ENCODE data around the gene ADCK1.

GRCh38 chr14:77868552-77869285 is 68.8 kb downstream of the ADCK1 start:
- TF ChIP-seq, protein P1, sequence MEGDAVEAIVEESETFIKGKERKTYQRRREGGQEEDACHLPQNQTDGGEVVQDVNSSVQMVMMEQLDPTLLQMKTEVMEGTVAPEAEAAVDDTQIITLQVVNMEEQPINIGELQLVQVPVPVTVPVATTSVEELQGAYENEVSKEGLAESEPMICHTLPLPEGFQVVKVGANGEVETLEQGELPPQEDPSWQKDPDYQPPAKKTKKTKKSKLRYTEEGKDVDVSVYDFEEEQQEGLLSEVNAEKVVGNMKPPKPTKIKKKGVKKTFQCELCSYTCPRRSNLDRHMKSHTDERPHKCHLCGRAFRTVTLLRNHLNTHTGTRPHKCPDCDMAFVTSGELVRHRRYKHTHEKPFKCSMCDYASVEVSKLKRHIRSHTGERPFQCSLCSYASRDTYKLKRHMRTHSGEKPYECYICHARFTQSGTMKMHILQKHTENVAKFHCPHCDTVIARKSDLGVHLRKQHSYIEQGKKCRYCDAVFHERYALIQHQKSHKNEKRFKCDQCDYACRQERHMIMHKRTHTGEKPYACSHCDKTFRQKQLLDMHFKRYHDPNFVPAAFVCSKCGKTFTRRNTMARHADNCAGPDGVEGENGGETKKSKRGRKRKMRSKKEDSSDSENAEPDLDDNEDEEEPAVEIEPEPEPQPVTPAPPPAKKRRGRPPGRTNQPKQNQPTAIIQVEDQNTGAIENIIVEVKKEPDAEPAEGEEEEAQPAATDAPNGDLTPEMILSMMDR (IDR thresholded peaks at IDR 0.05) = no peak
- no peak for TF ChIP-seq POLR2A (IDR thresholded peaks at IDR 0.05)
